Measurements from ENCODE around the gene TIAM2.
A peak's percentile ranks its signal among the peaks of the same experiment; 100 is the strongest.

Gene TIAM2

GRCh38 chr6:155045561-155046404 is 50.7 kb downstream of the TIAM2 start:
- Mint-ChIP-seq H3K27ac (no peak overlapping the region), H3K4me3 (no peak overlapping the region), H3K36me3 (no peaks in the 10 kb centered on the region), H3K27me3 (peaks cover 0 to 6% of the 10 kb centered on the region in 2 donors), H3K9me3 (no peaks in the 10 kb centered on the region), H3K4me1 (peaks cover 0 to 1% of the 10 kb centered on the region in 2 donors)
- no peak for DNase-seq
- ATAC-seq (replicated peaks), result no peak

- Mint-ChIP-seq H3K9me3 (no peaks in the 10 kb centered on the region), H3K36me3 (no peaks in the 10 kb centered on the region)
These were observed 52.4 kb downstream of the TIAM2 start for GRCh38 chr6:155047523-155047922.

GRCh38 chr6:155050311-155050710 is 55.2 kb downstream of the TIAM2 start:
- Mint-ChIP-seq H3K36me3 (no peaks in the 10 kb centered on the region), H3K4me3 (no peak overlapping the region), H3K4me1 (peaks cover 0 to 1% of the 10 kb centered on the region in 2 donors), H3K27ac (no peak overlapping the region), H3K9me3 (no peaks in the 10 kb centered on the region), H3K27me3 (peaks cover 0 to 6% of the 10 kb centered on the region in 2 donors)
- DNase-seq (no peak), ATAC-seq (replicated peaks) (peak; percentile 70 to 73)

More at GRCh38 chr6:155047523-155047922, 52.4 kb downstream of the TIAM2 start:
- Mint-ChIP-seq H3K27ac (no peak overlapping the region), H3K4me3 (no peak overlapping the region), H3K4me1 (peaks cover 0 to 1% of the 10 kb centered on the region in 2 donors), H3K27me3 (peaks cover 0 to 6% of the 10 kb centered on the region in 2 donors)
- DNase-seq, result no peak
- ATAC-seq (replicated peaks), result no peak

GRCh38 chr6:155054491-155055250 is 59.6 kb downstream of the TIAM2 start:
- peaks cover 0 to 1% of the 10 kb centered on the region in 2 donors for H3K4me1 Mint-ChIP-seq
- ATAC-seq (replicated peaks), result no peak
- no peak overlapping the region for H3K27ac Mint-ChIP-seq

GRCh38 chr6:155055729-155056128 is 60.6 kb downstream of the TIAM2 start:
- no peak overlapping the region for H3K27ac Mint-ChIP-seq
- H3K36me3 Mint-ChIP-seq, result no peaks in the 10 kb centered on the region
- ATAC-seq (replicated peaks), result no peak
- H3K4me1 Mint-ChIP-seq, result no peaks in the 10 kb centered on the region
- no peak overlapping the region for H3K4me3 Mint-ChIP-seq
- H3K27me3 Mint-ChIP-seq, result no peaks in the 10 kb centered on the region
- H3K9me3 Mint-ChIP-seq, result no peaks in the 10 kb centered on the region
- no peak for DNase-seq

More at GRCh38 chr6:155054491-155055250, 59.6 kb downstream of the TIAM2 start:
- DNase-seq, result no peak
- Mint-ChIP-seq H3K36me3 (no peaks in the 10 kb centered on the region), H3K4me3 (no peak overlapping the region), H3K9me3 (no peaks in the 10 kb centered on the region), H3K27me3 (no peaks in the 10 kb centered on the region)

- no peak overlapping the region for H3K27ac Mint-ChIP-seq
- H3K4me3 Mint-ChIP-seq, result no peak overlapping the region
These were observed 61.6 kb downstream of the TIAM2 start for GRCh38 chr6:155056756-155057155.

GRCh38 chr6:155061381-155061780 is 66.3 kb downstream of the TIAM2 start:
- Mint-ChIP-seq H3K27ac (no peak overlapping the region), H3K36me3 (no peaks in the 10 kb centered on the region)
- DNase-seq, result no peak

More at GRCh38 chr6:155056756-155057155, 61.6 kb downstream of the TIAM2 start:
- no peak for DNase-seq
- no peaks in the 10 kb centered on the region for H3K9me3 Mint-ChIP-seq
- H3K36me3 Mint-ChIP-seq, result no peaks in the 10 kb centered on the region
- H3K4me1 Mint-ChIP-seq, result no peaks in the 10 kb centered on the region
- no peaks in the 10 kb centered on the region for H3K27me3 Mint-ChIP-seq
- no peak for ATAC-seq (replicated peaks)

GRCh38 chr6:155062866-155063341 is 67.8 kb downstream of the TIAM2 start:
- no peak overlapping the region for H3K4me3 Mint-ChIP-seq
- H3K4me1 Mint-ChIP-seq, result no peaks in the 10 kb centered on the region
- no peaks in the 10 kb centered on the region for H3K9me3 Mint-ChIP-seq
- DNase-seq, result no peak
- no peak for ATAC-seq (replicated peaks)
- no peaks in the 10 kb centered on the region for H3K27me3 Mint-ChIP-seq
- no peaks in the 10 kb centered on the region for H3K36me3 Mint-ChIP-seq
- H3K27ac Mint-ChIP-seq, result no peak overlapping the region

More at GRCh38 chr6:155061381-155061780, 66.3 kb downstream of the TIAM2 start:
- Mint-ChIP-seq H3K27me3 (no peaks in the 10 kb centered on the region), H3K9me3 (no peaks in the 10 kb centered on the region), H3K4me3 (no peak overlapping the region), H3K4me1 (no peaks in the 10 kb centered on the region)
- ATAC-seq (replicated peaks), result no peak

GRCh38 chr6:155064303-155064702 is 69.2 kb downstream of the TIAM2 start:
- H3K27me3 Mint-ChIP-seq, result no peaks in the 10 kb centered on the region
- no peak overlapping the region for H3K27ac Mint-ChIP-seq
- no peaks in the 10 kb centered on the region for H3K4me1 Mint-ChIP-seq
- no peak for DNase-seq
- no peaks in the 10 kb centered on the region for H3K36me3 Mint-ChIP-seq
- H3K4me3 Mint-ChIP-seq, result no peak overlapping the region
- ATAC-seq (replicated peaks), result no peak
- no peaks in the 10 kb centered on the region for H3K9me3 Mint-ChIP-seq

- Mint-ChIP-seq H3K4me1 (no peaks in the 10 kb centered on the region), H3K9me3 (no peaks in the 10 kb centered on the region), H3K4me3 (no peak overlapping the region), H3K36me3 (no peaks in the 10 kb centered on the region), H3K27me3 (no peaks in the 10 kb centered on the region), H3K27ac (no peak overlapping the region)
- no peak for ATAC-seq (replicated peaks)
- no peak for DNase-seq
These were observed 71.2 kb downstream of the TIAM2 start for GRCh38 chr6:155066361-155066760.

- no peaks in the 10 kb centered on the region for H3K9me3 Mint-ChIP-seq
- no peak overlapping the region for H3K4me3 Mint-ChIP-seq
- peaks cover 0 to 4% of the 10 kb centered on the region in 2 donors for H3K27me3 Mint-ChIP-seq
- H3K27ac Mint-ChIP-seq, result no peak overlapping the region
- no peaks in the 10 kb centered on the region for H3K36me3 Mint-ChIP-seq
- ATAC-seq (replicated peaks) (no peak), DNase-seq (no peak)
- H3K4me1 Mint-ChIP-seq, result no peaks in the 10 kb centered on the region
These were observed 72.0 kb downstream of the TIAM2 start for GRCh38 chr6:155066921-155067680.

GRCh38 chr6:155067956-155068615 is 73.0 kb downstream of the TIAM2 start:
- no peak for ATAC-seq (replicated peaks)
- Mint-ChIP-seq H3K27me3 (peaks cover 0 to 10% of the 10 kb centered on the region in 2 donors), H3K9me3 (no peaks in the 10 kb centered on the region), H3K27ac (no peak overlapping the region), H3K4me1 (no peaks in the 10 kb centered on the region), H3K36me3 (no peaks in the 10 kb centered on the region), H3K4me3 (no peak overlapping the region)
- no peak for DNase-seq

GRCh38 chr6:155069543-155069942 is 74.4 kb downstream of the TIAM2 start:
- H3K9me3 Mint-ChIP-seq, result no peaks in the 10 kb centered on the region
- no peaks in the 10 kb centered on the region for H3K4me1 Mint-ChIP-seq
- H3K36me3 Mint-ChIP-seq, result no peaks in the 10 kb centered on the region

More at GRCh38 chr6:155069543-155069942, 74.4 kb downstream of the TIAM2 start:
- no peak overlapping the region for H3K27ac Mint-ChIP-seq
- DNase-seq (no peak), ATAC-seq (replicated peaks) (no peak)
- no peak overlapping the region for H3K4me3 Mint-ChIP-seq
- peaks cover 0 to 10% of the 10 kb centered on the region in 2 donors for H3K27me3 Mint-ChIP-seq
